HG03135 (cell line): ENCODE data around the gene ZNF586.
A peak's percentile ranks its signal among the peaks of the same experiment; 100 is the strongest.
"Not testable (repeated sequence)": the region's sequence is repeated elsewhere in the genome, so short reads cannot be mapped to it uniquely, and the experiment has no call there.

ENCODE experiments used
- ATAC-seq: cut with Tn5 transposase; IDR thresholded peaks from one replicate; pipeline ENCODE4 v1.9.1; 2021; ENCODE audit warnings: mild to moderate bottlenecking, moderate library complexity; ENCODE audit not compliant: unreplicated experiment

The ZNF586 gene

DNA sequence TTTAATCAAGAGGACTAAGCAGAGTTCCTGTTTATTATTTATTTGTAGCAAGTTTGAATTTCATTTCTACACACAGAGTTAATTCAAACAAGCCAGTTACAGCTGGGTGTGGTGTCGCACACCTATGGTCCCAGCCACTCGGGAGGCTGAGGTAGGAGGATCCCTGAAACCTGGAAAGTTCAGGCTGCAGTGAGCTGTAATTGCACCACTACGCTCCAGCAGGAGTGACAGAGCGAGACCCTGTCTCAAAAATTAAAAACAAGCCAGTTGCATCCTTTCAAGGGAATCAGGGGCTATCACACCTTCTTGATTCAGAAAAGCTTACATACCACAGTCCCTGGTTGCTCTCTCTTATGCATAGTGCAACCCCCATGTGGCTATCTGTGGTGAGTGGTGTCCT is 19.8 kb downstream of the ZNF586 start:
- no peak for ATAC-seq

DNA sequence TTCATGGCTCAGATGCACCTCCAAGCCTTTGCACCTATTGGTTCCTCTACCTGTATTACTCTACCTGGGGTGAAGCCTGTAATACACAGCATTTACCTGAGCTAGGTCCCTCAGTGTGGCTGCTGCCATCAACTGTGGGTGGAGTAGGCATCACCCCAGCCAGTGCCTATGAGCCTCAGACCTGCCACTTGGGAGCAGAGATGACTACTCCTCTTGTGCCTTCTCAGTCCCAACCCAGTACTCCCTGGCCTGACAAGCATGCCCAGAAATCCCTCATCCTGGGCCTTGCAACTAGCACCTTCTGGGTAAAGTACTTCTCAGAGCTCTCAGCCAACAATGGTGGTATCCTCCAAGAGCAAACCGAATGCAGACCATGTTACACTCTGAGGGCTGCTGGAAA is 27.1 kb downstream of the ZNF586 start:
- not testable (repeated sequence) for ATAC-seq

DNA sequence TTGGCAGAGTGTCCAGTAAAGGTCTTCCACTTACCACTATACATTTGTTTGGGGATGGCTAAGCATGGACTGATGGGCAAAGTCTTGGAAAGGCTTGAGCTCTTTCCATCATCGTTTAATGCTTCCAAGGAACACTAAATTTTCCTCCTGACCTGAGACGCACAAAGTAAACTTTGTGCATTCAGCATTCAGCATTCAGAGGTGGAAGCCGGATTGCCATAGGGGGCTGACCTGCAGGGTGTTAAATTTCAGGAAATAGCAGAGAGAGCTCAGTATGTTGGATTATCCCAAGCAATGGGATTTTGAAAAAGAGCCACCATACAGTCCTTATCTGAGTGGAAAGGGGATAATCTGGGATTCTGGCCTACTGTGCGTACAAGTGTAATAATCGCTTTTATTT is 31.2 kb downstream of the ZNF586 start:
- ATAC-seq: no peak

DNA sequence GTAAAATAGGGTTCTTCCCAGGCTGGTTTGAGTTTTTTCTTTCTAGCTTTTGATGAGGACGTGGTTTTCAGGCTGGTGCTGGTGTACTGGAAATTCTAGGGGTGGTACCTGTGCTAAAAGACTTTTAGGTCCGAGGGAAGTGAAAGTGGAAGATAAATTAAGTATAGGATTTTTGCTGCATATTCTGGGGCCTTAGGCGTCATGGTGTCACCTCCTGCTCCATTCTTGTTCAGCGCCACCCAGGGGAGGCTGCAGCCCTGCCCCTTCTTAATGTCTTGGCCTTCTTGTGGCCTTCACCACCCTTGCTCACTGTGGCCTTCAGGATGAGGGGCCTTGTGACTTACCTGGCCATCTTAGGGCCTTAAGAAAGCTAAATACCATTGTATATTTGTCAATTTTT is 32.8 kb downstream of the ZNF586 start:
- ATAC-seq: no peak

DNA sequence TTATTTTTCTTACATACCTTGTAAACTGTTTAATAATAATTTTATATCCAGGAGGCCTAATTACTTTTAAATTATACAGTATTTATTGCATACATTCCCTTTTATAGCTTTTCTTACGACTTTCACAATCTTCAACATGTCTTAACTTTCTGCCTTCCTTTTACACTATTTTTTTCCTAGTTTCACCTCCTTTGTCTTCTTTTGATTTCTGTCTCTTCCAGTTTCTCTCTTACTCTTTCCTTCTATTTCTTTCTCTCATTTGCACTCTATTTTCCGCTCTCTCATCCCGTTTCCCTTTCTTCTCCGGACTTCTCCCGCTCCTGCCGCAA is 33.8 kb downstream of the ZNF586 start:
- ATAC-seq: no peak

DNA sequence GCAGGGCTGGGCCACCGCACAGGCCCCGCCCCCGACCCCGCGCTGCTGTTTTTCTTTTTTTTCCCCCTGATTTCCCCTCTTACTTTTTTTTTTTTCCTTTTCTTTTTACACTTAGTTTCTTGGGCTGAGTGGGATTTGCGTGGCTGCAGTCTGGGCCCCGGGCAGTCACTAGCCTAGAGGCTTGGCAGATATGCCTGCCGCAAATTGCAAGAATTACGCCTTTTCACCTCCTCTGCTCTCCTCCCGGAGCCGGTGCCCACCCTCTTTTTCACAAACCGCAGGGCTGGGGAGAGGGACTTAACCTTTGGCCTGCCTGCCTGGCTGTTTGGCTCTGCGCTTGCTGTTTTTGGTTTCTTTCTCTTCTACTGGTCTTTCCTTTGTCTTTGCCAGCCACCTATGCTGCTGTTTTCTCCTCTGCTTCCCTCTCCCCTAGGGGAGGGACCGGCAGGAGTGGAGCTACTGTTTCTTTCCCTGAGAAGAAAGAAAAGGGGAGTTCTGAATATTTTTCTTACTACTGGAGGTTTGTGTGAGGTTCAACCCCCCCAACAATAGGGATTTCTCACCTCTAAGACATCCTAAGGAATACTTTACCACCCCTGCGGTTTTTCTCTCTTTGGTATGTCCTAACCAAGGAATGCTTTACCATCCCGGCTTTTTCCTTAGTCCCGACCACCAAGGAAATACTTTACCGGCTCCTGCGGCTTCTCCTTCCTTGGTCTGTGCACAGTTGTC is 34.3 kb downstream of the ZNF586 start:
- ATAC-seq: no peak

DNA sequence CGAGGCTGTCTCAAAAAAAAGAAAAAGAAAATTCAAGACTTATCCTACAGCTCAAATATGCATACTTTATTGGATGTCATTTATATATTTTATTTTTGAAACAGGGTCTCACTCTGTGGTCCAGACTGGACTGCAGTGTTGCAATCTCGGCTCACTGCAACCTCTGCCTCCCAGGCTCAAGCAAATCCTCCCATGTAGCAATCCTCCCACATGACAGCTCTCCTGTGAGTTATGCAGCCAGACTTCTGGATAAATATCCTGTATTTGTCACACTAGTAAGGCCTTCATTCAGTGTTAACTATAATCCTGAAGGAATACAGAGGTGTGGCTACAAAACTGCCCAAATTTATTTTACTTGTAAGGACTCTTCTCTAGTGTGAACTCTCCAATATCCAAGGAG is 38.1 kb downstream of the ZNF586 start:
- ATAC-seq: no peak

DNA sequence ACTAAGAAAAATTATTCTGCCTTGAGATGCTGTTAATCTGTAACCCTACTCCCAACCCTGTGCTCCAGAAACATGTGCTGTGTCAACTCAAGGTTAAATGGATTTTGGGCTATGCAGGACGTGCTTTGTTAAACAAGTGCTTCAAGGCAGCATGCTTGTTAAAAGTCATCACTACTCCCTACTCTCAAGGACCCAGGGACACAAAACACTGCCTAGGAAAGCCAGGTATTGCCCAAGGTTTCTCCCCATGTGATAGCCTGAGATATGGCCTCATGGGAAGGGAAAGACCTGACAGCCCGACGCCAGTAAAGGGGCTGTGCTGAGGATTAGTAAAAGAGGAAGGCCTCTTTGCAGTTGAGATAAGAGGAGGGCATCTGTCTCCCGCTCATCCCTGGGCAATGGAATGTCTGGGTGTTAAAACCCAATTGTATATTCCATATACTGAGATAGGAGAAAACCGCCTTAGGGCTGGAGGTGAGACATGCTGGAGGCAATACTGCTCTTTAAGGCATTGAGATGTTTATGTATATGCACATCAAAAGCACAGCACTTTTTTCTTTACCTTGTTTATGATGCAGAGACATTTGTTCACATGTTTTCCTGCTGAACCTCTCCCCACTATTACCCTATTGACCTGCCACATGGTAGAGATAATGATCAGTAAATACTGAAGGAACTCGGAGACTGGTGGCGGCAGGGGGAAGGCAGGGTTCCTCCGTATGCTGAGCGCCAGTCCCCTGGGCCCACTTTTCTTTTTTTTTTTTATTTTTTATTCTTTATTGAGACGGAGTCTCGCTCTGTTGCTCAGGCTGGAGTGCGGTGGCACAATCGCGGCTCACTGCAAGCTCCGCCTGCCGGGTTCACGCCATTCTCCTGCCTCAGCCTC is 41.2 kb downstream of the ZNF586 start:
- ATAC-seq: not testable (repeated sequence)

DNA sequence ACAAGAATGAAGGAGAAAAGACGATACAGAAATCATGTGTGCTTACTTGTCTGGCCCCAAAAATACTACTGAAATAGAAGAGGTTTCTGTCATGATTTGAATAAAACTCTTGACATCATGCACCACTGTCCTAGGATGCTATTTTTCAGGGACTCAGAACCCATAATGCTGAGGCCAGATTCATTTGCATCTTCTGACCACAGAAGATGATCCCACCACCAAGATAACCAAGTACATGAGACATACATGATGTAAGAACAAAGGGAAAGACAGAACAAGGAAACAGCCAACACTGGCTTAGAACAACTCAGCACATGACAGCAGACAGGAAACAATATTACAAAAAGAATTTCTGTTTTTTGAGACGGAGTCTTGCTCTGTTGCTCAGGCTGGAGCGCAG is 42.8 kb downstream of the ZNF586 start:
- no peak for ATAC-seq

DNA sequence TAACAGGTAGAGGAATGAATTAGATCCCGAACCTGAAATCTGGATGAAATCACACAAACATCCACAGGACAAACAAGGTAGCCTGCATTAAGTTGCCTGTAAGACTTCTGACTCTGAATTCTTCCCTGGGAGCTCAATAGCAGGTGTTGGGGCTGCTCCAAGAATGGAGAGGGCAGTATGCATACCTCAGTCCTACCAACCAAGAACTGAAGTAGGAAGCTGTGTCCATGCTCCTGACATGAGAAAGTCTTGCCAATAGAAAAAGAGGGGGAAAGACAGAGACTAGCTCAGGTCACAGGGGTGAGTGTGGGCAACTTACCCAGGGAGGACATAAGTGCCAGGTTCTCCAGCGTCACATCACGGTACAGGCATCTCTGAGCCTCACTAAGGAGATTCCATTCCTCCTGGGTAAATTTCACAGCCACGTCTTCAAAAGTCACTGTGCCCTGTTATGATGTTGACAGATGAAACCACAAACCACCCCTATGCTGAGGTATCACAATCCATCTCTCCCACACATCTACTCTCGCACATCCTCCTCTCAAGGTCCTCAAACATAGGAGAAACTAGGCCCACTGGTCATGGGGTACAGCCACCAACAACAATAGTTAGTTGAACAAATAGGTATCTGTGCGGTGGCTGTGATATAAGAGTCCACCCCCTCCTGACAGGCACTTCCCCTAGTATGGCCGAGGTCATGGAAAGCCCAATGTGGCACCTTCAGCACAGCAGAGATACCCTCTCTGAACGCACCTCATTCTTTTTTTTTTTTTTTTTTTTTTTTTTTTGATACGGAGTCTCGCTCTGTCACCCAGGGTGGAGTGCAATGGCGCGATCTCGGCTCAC is 43.7 kb downstream of the ZNF586 start:
- not testable (repeated sequence) for ATAC-seq

DNA sequence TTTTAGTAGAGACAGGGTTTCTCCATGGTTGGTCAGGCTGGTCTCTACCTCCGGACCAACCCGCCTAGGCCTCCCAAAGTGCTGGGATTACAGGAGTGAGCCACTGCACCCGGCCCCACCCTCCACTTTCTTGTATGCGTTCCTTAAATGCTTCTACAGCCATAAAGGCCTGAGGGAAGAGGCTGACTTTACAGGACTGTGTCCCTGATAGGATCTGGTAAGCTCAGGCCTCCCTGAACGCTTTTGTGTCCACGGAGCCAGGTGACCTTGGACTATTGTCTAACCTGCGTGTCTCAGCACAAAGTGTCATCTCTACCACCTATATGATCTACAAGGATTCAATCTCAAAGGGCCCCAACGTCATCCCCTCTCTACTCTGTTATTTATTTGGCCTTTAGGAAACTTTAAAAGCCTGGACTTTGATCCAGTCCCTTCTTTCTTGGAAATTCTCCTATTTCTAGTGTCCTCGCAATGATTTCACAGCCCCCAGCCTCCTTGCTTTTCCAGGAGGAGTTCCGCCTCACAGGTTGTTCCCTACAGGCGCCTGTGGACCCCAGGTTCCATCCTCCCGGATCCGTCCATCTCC is 44.5 kb downstream of the ZNF586 start:
- no peak for ATAC-seq

DNA sequence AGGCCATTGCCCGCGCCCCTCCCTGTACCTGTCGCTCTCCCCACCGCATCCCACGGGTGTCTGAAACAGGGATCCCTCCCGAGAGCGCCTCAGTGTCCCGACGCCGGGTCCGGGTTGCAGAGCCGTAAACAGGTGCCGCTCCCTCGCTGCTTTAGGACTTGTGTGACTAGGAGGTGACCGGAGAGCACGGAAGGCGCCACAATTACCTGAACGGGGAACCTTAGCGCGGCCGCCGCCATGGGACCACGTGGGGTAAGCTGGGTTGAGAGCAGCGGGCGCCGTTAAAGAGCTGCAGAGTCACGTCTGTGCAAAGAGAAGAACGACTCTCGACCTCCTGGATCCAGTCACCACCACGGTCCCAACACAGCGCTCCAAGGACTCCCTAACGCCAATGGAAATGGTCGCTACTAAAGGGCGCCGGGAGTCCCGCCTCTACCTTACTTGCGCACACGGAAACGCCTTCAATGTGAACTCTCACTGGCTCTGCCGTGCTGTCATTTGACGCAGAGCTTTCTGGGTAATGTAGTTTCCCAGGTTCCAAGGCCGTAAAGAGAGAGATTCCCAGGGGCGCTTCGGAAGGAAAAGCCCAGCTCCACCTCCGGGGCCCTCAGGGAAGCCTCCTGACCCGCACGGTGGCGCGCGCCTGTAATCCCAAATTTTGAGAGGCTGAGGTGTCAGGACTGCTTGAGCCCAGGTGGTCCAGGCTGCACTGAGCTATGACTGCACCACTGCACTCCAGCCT is 45.2 kb downstream of the ZNF586 start, which contains the start of gene ZNF552:
Gene ZNF552 (minus strand): TSS at position 409 of the 742 bp plus-strand sequence. CDS start 170 bp downstream, at position 239.
- peak; percentile 69 for ATAC-seq

DNA sequence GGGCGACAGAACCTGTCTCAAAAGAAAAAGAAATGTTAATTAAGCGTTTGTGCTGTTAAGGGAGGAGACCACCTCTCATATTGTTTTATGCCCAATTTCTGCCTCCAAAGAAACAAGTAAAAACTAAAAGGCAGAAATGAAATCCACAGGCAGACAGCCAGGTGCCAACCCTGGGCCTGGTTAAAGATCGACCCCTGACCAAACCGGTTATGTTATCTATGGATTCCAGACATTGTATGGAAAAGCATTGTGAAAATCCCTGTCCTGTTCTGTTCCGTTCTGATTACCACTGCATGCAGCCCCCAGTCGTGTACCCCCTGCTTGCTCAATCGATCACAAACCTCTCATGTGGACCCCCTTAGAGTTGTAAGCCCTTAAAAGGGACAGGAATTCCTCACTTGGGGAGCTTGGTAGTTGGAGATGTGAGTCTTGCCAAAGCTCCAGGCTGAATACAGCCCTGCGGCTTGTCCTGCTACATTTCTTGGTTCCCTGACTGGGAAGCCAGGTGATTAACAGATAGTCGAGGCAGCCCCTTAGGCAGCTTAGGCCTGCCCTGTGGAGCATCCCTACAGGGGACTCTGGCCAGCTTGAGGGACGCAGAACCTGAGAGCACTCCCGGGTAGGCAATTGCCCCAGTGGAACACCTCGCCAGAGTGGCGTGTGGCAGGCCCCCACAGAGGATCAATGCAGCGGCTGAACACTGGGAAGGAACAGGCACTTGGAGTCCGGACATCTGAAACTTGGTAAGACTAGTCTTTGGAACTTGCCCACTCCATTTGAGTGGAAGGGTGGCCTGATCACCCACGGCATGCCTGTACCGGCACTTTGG is 46.0 kb downstream of the ZNF586 start:
- no peak for ATAC-seq

DNA sequence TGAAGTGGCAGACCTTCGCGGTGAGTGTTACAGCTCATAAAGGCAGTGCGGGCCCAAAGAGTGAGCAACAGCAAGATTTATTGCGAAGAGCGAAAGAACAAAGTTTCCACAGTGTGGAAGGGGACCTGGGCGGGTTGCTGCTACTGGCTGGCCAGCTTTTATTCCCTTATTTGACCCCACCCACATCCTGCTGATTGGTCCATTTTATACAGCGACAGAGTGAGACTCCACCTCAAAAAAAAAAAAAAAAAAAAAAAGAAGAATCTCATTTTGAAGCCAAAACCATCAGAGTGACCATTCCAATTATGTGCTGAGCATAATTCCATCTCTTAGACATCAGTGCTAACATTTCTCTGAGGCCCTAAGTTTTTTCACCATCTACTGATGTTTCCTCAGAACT is 47.2 kb downstream of the ZNF586 start:
- no peak for ATAC-seq

DNA sequence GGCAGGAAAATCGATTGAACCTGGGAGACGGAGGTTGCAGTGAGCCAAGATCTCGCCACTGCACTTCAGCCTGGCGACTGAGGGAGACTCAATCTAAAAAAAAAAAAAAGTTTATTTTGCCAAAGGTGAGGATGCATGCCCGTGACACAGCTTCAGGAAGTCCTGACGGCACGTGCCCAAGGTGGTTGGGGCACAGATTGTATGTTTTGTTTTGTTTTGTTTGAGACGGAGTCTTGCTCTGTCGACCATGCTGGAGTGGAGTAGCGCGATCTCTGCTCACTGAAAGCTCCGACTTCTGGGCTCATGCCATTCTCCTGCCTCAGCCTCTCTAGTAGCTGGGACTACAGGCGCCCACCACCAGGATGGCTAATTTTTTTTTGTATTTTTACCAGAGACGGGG is 48.5 kb downstream of the ZNF586 start:
- ATAC-seq: no peak

DNA sequence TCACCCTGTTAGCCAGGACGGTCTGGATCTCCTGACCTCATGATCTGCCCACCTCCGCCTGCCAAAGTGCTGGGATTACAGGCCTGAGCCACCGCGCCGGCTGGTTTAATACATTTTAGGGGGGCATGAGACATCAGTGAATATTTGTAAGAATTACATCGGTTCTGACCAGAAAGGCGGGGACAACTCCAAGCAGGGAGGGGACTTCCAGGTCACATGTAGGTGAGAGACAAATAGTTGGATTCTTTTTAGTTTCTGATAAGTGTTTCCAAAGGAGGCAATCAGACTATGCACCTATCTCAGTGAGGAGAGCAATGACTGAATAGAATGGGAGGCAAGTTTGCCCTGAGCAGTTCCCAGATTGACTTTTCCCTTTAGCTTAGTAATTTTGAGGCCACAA is 48.9 kb downstream of the ZNF586 start:
- no peak for ATAC-seq

DNA sequence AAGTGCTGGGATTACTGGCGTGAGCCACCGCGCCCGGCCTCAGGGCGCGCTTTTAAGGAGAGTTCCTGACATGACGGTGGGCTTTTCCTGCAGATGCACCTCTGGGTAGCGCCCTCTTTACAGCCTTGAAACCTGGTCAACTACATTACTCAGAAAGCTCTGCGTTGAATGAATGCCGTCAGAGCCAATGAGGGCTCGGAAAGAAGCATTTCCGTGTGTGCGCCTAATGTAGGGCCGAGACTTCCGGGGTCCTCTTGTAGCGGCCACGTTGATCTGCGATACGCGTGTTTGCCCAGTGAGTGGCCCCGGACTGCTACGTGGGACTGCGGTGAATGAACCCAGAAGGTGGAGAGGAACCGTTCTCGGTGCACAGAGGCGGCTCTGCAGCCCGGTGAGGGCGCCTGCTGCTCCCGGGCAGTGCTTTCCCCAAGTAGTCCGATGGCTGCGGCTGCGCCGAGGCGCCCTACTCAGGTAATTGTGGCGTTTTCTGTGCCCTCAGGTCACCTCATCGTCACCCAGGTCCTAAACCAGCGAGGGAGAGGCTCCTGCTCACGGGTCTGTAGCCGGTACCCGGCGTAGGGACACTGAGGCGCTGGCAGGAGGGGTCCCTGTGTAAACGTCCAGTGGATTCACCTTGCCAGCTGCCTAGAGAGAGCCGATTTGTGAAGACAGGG is 50.1 kb downstream of the ZNF586 start:
- ATAC-seq: peak; percentile 85

DNA sequence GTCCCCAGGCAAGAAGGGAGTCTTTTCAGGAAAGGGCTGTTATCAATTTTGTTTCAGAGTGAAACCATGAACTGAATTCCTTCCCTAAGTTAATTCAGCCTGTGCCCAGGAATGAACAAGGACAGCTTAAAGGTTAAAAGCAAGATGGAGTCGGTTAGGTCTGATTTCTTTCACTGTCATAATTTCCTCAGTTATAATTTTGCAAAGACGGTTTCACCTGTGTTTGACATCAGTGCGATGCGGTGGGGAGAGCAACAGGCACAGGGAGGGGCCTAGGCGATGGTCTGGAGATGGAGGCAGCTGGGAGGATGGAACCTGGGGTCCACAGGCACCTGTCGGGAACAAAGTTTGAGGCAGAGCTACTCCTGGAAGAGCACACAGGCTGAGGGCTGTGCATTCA is 51.1 kb downstream of the ZNF586 start:
- no peak for ATAC-seq

DNA sequence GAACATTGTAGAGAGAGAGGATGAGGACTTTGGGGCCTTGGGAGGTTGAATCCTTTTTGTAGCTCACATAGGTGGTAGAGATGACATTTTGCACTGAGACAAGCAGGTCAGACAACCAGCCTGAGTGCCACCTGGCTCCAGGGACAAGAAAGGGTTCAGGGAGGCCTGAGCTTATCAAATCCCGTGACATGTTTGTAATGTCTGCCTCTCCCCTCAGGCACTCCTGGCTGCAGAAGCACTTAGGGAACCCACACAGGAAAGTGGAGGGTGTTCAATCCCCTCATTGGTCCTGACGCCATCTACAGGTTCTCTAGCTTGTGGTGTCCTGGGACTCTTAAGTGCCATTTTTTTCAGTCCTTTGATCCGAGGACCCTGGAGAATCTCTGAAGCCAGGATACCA is 51.6 kb downstream of the ZNF586 start:
- ATAC-seq: not testable (repeated sequence)
